Cerebellar cortex (tissue), 1 donor: ENCODE results near the gene CREB3L1.

ENCODE experiments used
- DNase-seq: peaks from one replicate; pipeline ENCODE4 v3.0.0-alpha.2; 2015; ENCODE audit warnings: low spot score

CREB3L1 gene

DNA sequence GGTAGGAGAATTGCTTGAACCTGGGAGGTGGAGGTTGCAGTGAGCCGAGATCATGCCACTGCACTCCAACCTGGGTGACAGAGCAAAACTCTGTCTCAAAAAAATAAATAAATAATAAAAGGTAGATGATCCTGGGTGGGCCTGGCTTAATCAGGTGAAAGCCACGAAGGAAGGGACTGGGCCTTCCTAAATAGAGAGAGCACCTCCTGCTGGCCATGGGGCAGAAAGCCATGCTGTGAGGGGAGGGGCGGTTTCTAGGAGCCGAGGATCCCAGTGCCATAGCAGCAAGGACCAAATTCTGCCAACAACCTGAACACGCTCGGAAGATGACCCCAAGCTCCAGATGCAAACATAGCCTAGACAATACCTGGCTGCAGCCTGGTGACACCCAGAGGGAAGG, 45.3 kb downstream of the CREB3L1 start:
- DNase-seq: peak; percentile 28

GRCh38 chr11:46326813-46327416, 49.5 kb downstream of the CREB3L1 start:
- DNase-seq: no peak

- no peak for DNase-seq
Observed at GRCh38 chr11:46327829-46328228, 50.4 kb downstream of the CREB3L1 start.

DNA sequence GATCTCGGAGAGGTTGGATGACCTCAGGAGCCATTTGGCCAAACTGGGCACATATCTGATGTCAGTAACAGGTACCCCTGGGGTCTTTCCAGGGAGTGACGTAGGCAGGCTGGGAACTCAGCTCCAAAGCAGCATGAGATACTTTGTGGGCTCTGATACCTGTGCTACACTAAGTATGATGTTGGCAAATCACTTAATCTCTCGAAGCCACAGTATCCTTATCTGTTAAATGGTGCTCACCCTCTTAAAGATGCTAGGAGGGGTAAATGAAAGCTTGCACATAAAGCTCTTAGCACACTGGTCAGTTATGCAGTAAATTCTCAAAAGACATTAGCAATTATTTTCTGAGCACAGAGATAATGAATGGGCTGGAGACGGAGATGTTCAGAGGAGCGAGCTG, 52.7 kb downstream of the CREB3L1 start:
- no peak for DNase-seq

- no peak for DNase-seq
Observed at GRCh38 chr11:46330563-46331281, 53.3 kb downstream of the CREB3L1 start.

DNA sequence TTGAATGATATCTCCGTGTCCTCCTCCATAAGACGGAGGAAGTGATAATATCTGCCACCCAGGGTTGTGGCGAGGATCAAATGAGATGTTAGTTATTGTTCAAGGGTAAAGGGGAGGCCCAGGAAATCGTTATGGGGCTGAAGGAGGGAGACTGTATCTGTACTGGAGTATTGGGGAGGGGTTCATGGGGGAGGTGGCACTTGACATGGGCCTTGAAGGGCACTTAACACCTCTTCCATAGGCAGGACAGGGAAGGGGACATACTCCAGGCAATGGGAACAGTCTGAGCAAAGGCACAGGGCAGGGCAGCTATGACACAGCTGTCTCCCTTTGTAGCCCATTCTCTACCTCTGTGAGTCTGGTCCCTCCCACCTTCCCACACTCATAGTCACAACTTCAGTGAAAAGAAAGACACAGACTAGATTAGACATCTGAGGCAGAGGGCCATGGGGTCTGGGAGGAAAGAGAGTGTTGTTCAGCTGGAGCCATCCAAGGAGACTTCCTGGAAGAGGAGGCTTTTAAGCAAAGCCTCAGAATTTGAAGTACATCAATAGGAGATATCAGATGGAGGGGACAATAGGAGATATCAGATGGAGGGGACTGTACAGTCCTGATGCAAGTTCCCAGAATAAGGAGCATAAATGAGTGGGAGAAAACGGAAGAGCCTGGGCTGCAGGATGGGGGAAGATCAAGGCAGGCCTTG, 54.0 kb downstream of the CREB3L1 start:
- no peak for DNase-seq

- DNase-seq: no peak
Observed at GRCh38 chr11:46332093-46332567, 54.7 kb downstream of the CREB3L1 start.

DNA sequence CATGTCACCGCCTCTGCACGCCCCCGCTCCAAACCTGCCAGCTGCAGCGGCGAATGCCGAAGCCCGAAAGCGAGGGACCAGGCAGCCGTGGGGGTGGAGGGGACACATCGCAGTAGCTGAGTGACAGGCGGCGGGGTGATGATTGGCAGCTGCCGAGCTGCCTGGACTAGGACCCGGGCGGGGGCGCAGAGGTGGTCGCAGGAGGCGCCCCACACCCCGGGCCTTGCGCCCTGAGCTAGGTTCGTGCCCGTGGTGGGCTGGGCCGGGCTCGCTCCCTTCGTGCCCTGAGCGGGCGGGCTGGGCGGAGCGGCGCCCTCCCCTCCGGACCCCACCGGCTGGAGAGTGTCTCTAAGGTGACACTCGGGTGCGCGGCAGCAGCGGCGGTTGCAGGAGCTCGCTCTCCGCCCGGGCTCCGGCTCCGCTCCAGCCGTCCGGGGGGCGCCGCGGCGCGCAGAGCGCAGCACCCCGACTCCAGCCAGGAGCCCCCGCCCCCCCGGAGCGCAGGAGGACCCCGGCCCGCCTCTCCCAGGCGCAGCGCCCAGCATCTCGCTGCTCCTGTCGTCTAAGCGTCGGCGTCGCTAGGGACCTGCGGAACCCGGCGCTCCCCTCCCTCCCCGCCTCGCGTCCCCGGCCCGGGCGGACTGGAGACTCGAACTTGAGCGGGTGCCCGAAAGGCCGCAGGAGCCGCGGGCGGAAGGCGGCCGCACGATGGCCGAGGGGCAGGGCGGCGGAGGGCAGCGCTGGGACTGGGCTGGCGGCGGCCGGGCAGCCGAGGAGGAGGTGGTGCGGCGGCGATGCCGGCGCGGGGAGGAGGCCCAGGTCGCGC, 55.3 kb downstream of the CREB3L1 start:
- DNase-seq: no peak

GRCh38 chr11:46333394-46333947, 56.0 kb downstream of the CREB3L1 start:
- DNase-seq: no peak

DNA sequence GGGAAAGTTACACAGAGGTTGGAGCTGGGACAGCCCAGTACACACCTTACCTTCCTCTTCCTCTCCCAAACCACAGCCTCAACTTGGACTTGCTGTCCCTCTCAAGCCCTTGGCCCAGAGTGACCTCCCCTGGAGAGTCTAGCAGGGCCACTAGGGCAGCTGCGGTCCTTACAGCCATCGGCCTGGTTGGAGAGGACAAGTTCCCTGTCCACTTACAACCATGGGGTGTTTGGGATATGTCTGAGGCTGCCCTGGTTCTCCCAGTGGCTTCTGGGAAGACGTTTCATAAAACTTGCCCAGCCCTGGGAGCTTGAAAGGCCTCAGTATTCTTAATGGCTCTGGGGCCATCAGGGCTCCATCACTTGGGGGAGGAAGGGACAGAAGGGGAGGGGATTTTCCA, 56.7 kb downstream of the CREB3L1 start:
- no peak for DNase-seq

GRCh38 chr11:46335271-46335670, 57.8 kb downstream of the CREB3L1 start:
- DNase-seq: no peak

- DNase-seq: peak; percentile 28
Observed at GRCh38 chr11:46335890-46336562, 58.6 kb downstream of the CREB3L1 start.

- no peak for DNase-seq
Observed at GRCh38 chr11:46336563-46337180, 59.2 kb downstream of the CREB3L1 start.

DNA sequence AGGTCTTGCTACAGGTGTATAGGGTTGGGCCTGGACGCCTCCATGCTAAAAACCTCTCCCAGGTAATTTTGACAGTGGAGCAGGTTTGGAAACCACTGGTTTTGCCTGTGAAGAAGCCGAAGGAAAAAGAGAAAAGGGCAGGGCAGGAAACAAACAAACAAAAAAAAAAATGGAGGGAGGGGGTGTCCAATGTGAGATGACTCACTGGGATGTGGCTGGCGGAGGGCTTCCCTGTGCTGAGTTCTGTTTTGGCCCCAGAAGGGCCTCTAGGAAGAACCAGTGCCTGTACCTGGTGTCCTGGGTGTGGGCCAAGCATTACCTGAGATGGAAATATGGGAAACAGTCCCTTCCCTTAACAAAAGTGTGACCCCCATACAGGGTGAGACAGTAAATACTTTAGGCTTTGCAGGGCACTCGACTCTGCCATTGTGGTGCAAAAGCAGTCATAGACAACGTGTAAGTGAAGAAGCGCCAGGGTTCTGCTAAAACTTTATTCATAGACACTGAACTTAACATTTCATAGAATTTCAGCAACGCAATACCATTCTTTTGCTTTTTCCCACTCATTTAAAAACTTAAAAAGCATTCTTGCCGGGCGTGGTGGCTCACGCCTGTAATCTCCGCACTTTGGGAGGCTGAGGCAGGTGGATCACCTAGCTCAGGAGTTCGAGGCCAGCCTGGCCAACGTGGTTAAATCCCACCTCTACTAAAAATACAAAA, 60.3 kb downstream of the CREB3L1 start:
- no peak for DNase-seq

GRCh38 chr11:46338636-46338987, 61.1 kb downstream of the CREB3L1 start:
- no peak for DNase-seq

GRCh38 chr11:46338988-46339666, 61.7 kb downstream of the CREB3L1 start:
- peak; percentile 45 for DNase-seq

GRCh38 chr11:46339816-46340215, 62.4 kb downstream of the CREB3L1 start:
- no peak for DNase-seq

GRCh38 chr11:46341454-46341853, 64.0 kb downstream of the CREB3L1 start:
- DNase-seq: no peak

DNA sequence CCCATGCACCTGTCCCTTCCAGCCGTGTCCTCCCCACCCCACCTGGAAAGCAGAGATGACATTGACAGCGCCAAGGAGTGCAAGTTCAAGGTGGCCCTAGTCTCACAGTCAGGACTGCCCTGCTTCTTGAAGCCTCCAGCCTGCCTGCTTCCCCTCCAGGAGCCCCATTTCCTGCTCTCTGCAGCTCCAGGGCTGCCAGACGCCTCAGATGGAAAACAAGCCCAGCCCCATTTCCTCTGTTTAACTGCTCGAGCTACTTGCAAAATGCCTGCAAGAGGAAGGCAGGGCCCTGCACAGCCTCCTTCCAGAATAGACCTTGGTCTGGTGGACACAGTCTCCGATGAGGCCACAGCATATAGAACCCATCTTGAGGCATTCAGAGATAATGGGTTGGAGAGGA, 64.8 kb downstream of the CREB3L1 start:
- no peak for DNase-seq

- no peak for DNase-seq
Observed at GRCh38 chr11:46343520-46343919, 66.1 kb downstream of the CREB3L1 start.
